ENCODE results near the gene RHEB.

DNA sequence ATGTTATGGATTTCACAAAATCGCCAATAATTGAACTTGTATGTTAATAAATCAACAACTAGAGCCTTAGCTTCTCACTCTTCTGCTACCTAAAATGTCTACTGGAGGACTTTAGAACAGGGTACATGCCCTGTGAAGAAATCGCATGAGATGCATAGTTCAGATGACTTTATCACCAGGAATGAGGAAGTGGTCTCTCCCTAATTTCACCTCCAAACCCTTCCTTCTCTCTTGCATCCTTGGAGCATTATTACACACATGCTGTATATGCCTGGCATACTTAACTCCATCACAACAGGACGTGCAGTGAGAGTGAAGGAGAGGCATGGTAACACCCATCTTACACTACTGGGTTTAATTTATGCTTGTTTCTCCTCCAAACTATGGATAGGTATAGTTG is 27.8 kb downstream of the RHEB start:
- TF ChIP-seq ZNF70 (CRISPR knock-in tag; IDR thresholded peaks at IDR 0.05) (peak; percentile 97), PPARA (CRISPR knock-in tag; IDR thresholded peaks at IDR 0.05; ENCODE audit: borderline replicate concordance) (no peak), ZFP3 (CRISPR knock-in tag; IDR thresholded peaks at IDR 0.05) (no peak)
